Nephron (organoid): ENCODE data around the gene MGA.

ENCODE experiments used
- H3K27ac Mint-ChIP-seq, 3 experiments: 2 replicates each; pipeline ENCODE4 v1.8.0; 2020; ENCODE audit warnings: mixed read lengths in 3 of 3, mild to moderate bottlenecking in 2 of 3, moderate library complexity in 1 of 3
- H3K27me3 Mint-ChIP-seq: 2 replicates; pipeline ENCODE4 v1.8.0; 2021; ENCODE audit warnings: low read depth, mild to moderate bottlenecking, moderate library complexity, mixed read lengths
- H3K36me3 Mint-ChIP-seq: 2 replicates; pipeline ENCODE4 v1.8.0; 2020; ENCODE audit warnings: low read depth, mixed read lengths
- H3K4me1 Mint-ChIP-seq: 2 replicates; pipeline ENCODE4 v1.8.0; 2020; ENCODE audit warnings: mixed read lengths
- H3K4me3 Mint-ChIP-seq, 3 experiments: 2 replicates each; pipeline ENCODE4 v1.8.0; 2020; ENCODE audit warnings: mild to moderate bottlenecking in 3 of 3, mixed read lengths in 3 of 3, moderate library complexity in 2 of 3
- H3K9me3 Mint-ChIP-seq: 2 replicates; pipeline ENCODE4 v1.8.0; 2020; ENCODE audit warnings: mixed read lengths
- TF ChIP-seq, protein P1 (sequence below), 3 experiments: fragments of 200-600 bp; sonication (generic); IDR thresholded peaks; one replicate each; pipeline ENCODE4 v1.5.0; 2021; ENCODE audit warnings: antibody characterized with exemption in 3 of 3; ENCODE audit not compliant: unreplicated experiment in 3 of 3

MGA gene

DNA sequence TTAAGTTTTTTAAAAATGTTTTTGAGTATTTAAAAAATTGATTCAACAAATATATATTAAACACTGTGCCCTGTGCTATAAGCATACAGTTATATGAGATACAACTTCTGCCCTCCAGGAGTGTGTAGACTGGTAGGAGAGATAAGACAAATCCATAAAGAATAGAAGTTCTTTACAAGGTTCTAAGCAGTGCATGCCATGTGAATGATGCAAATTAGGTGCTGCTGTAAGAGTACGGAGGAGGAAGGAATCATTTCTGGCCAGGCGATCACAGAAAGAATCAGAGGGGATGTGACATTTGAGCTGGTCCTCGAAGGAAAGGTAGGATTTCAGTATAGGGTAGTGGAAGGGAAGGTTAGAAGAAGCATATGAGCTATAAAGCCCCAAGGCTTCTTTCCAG is 128.1 kb downstream of the MGA start:
- no peaks in the 10 kb centered on the region for H3K36me3 Mint-ChIP-seq

DNA sequence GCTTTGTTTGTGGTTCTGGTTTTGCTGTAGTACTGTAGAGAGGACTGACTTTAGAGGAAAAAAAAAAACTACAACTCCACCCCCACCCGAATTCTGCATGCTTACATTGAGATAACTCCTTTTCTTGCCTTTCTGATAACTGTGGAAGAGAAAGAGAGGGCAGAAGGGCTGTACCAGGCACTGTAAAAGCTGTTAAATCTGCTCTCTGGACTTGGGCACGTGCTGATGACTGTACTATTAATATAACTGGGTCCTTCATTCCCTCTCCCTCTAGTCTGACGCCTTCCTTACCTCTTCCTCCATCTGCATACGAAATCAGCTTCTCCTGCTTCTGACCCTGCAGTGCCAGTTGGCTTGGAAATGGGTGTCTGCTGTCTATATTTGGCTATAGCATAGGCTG is 129.0 kb downstream of the MGA start:
- H3K9me3 Mint-ChIP-seq = no peaks in the 10 kb centered on the region
- no peak overlapping the region for H3K27ac Mint-ChIP-seq
- no peak overlapping the region for H3K4me3 Mint-ChIP-seq
- no peaks in the 10 kb centered on the region for H3K36me3 Mint-ChIP-seq
- peaks cover 42% of the 10 kb centered on the region for H3K4me1 Mint-ChIP-seq
- no peaks in the 10 kb centered on the region for H3K27me3 Mint-ChIP-seq
- TF ChIP-seq, protein P1, sequence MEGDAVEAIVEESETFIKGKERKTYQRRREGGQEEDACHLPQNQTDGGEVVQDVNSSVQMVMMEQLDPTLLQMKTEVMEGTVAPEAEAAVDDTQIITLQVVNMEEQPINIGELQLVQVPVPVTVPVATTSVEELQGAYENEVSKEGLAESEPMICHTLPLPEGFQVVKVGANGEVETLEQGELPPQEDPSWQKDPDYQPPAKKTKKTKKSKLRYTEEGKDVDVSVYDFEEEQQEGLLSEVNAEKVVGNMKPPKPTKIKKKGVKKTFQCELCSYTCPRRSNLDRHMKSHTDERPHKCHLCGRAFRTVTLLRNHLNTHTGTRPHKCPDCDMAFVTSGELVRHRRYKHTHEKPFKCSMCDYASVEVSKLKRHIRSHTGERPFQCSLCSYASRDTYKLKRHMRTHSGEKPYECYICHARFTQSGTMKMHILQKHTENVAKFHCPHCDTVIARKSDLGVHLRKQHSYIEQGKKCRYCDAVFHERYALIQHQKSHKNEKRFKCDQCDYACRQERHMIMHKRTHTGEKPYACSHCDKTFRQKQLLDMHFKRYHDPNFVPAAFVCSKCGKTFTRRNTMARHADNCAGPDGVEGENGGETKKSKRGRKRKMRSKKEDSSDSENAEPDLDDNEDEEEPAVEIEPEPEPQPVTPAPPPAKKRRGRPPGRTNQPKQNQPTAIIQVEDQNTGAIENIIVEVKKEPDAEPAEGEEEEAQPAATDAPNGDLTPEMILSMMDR (IDR thresholded peaks at IDR 0.05; ENCODE audit: unreplicated experiment in 3 of 3) = no peak

More for the DNA sequence above, 128.1 kb downstream of the MGA start:
- TF ChIP-seq, protein P1 (IDR thresholded peaks at IDR 0.05; ENCODE audit: unreplicated experiment in 3 of 3) = no peak
- no peaks in the 10 kb centered on the region for H3K9me3 Mint-ChIP-seq
- no peak overlapping the region for H3K4me3 Mint-ChIP-seq
- no peak overlapping the region for H3K27ac Mint-ChIP-seq
- peaks cover 42% of the 10 kb centered on the region for H3K4me1 Mint-ChIP-seq
- H3K27me3 Mint-ChIP-seq = no peaks in the 10 kb centered on the region

DNA sequence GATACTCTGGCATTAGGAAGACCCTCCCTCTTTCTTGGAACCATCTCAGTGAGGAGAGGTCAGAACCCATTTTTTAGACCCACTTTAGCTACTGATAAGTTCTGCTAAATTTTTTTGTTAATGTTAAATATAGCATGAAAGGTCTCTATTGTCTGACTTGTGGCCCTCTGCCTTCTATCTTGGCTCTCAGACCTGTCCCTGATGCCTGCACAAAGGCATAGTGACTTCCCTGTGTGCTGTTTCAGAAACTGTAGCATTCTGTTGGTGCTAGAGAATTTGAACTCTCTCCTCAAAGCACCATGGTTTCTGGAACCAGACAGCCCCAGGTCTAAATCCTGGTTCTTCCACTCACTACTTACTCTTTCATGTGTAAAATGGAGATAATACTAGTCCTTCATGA is 129.5 kb downstream of the MGA start:
- Mint-ChIP-seq H3K36me3 (no peaks in the 10 kb centered on the region), H3K4me1 (peaks cover 42% of the 10 kb centered on the region), H3K9me3 (no peaks in the 10 kb centered on the region), H3K27ac (no peak overlapping the region), H3K4me3 (no peak overlapping the region), H3K27me3 (no peaks in the 10 kb centered on the region)
- TF ChIP-seq, protein P1 (IDR thresholded peaks at IDR 0.05; ENCODE audit: unreplicated experiment in 3 of 3) = no peak

DNA sequence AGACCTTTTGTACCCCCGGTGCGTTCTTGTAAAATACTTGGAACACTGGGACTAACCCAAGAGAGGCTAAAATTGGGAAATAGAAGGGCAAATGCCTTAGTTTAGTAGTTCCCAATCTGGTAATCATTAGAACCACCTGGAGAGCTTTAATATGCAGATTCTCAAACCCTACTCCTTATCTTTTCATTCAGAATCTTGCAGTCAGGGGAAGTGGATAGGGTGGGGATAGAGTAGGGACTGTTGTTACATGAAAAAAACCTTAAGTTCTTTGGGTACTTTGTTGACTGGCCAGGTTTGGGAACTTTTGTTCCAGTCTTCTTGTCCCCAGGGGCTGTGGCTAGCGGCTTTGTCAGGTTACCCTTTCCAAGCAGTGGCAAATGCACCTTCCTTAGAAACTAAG is 130.0 kb downstream of the MGA start:
- Mint-ChIP-seq H3K4me3 (no peak overlapping the region), H3K9me3 (no peaks in the 10 kb centered on the region), H3K27me3 (no peaks in the 10 kb centered on the region), H3K27ac (no peak overlapping the region), H3K4me1 (peaks cover 45% of the 10 kb centered on the region), H3K36me3 (no peaks in the 10 kb centered on the region)
- TF ChIP-seq, protein P1 (IDR thresholded peaks at IDR 0.05; ENCODE audit: unreplicated experiment in 3 of 3) = no peak

DNA sequence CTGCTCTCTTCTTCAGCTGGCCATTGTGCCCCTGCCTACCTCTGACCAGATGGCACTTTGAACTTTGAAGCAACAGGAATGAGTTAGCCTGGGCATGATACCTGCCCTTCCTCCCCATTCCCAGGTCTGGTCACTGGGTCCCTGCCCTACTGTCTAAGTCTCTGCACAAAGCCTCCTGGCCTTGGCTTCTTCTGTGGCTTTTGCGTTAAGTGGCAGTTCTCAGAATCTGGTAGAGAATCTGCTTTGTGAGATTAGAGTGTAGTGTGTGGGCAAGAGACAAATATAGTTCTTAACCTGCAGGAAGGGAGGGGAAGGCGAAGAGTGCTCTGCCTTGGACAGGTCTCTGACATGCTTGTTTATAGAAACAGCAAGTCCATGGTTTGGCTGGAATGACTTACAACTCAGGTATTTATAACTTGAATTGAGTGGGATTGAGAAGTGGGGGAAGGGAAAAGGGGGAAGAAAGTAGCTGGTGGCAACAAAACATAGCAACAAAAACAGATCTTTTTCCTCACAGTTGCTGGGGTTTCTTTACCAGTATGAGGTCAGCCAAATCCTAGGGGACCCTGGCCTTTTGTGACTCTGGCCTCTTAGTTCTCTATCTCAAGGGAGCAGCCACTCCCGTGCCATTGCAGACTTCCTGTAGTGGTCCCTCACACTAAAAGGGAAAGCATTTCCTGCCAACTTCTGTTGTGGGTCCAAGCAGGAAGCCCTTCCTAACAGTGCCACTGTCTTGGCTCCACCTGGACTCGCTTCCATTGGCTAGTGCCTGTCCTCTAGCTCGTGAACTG is 130.7 kb downstream of the MGA start:
- TF ChIP-seq, protein P1 (IDR thresholded peaks at IDR 0.05; ENCODE audit: unreplicated experiment in 3 of 3) = no peak
- H3K9me3 Mint-ChIP-seq = no peaks in the 10 kb centered on the region
- H3K4me1 Mint-ChIP-seq = peaks cover 50% of the 10 kb centered on the region
- peak overlapping the region in 2 of 3 experiments; percentile 2 to 20 for H3K27ac Mint-ChIP-seq
- no peaks in the 10 kb centered on the region for H3K36me3 Mint-ChIP-seq
- H3K27me3 Mint-ChIP-seq = no peaks in the 10 kb centered on the region
- no peak overlapping the region for H3K4me3 Mint-ChIP-seq

DNA sequence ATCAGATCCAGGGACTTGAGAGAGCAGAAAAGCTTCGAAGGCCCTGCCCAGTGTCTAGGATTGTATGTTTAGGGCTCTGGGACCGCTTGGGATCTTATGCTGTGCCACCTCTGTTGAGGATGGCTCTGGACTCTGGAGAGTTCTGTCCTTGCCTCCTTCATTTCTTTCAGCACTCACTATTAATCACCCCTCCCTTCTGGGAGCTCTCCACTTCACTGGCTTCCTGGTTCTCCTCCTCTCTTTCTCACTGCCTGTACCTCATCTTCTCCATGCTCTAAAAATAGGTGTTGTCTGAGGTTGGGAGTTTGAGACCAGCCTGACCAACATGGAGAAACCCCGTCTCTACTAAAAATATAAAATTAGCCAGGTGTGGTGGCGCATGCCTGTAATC is 131.3 kb downstream of the MGA start:
- Mint-ChIP-seq H3K27ac (peak overlapping the region in 2 of 3 experiments; percentile 5 to 44), H3K4me3 (no peak overlapping the region), H3K9me3 (no peaks in the 10 kb centered on the region), H3K36me3 (no peaks in the 10 kb centered on the region), H3K4me1 (peaks cover 56% of the 10 kb centered on the region), H3K27me3 (no peaks in the 10 kb centered on the region)
- TF ChIP-seq, protein P1 (IDR thresholded peaks at IDR 0.05; ENCODE audit: unreplicated experiment in 3 of 3) = no peak
